GM18873 (cell line): ENCODE data around the gene CRP.
"Not testable (repeated sequence)": the region's sequence is repeated elsewhere in the genome, so short reads cannot be mapped to it uniquely, and the experiment has no call there.

ENCODE experiments used
- ATAC-seq: cut with Tn5 transposase; IDR thresholded peaks from one replicate; pipeline ENCODE4 v1.9.1; 2021; ENCODE audit warnings: mild to moderate bottlenecking, moderate library complexity, moderate number of reproducible peaks; ENCODE audit not compliant: unreplicated experiment, low FRiP score

Gene CRP

DNA sequence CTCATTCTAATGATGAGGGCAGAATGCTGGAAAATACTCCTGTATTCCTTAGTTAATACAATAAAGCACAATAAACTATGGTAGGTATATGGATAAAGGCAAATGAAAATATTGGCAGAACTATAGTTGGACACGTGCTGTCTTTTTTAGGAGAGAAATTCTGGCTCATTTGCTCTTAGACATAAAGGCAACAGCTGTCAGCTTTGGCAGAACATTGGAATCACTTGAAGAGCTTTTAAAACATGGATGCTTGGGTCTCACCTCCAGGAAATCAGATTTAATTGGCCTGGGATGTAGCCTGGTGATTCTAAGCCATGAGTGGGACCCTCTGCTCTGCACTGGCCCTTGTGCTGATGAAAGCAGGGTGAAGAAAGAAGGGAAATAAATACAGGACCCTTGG is 9.9 kb downstream of the CRP start:
- no peak for ATAC-seq

DNA sequence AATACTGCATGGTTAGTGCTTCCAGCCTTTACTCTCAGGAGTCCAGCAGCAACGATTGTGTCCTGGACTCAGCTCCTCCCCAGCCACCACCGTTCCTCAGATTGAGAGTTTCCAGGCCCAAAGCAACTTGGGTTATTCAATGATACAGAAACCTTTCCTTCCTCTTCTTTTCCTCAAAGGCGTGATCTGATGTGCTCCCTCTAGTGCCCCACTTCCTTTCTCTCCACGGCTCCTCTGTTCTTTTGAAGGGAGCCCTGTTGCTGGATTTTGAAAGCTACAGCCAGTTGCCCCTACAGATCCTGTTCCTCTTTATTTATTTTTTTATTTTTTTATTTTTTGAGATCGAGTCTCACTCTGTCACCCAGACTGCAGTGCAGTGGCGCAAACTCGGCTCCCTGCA is 14.1 kb downstream of the CRP start:
- no peak for ATAC-seq

DNA sequence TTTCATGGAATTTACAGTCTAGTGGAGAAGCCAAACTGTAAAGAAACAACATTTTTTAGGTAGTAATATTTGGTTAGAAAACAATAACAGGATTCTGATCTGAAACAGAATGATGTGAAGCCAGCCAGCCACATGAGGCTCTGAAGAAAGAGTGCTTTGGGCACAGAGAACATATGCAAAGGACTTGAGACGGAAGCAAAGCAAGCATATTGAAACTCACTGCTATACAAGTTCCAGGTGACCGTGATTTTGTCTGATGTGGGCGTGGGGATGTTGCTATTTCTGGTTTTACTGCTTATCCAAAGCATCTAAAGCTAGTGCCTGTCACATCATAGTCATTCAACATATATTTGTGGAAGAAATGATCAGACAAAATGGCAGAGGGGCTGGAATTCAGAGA is 14.7 kb downstream of the CRP start:
- ATAC-seq: no peak

GRCh38 chr1:159699246-159699645 is 15.1 kb downstream of the CRP start:
- ATAC-seq: no peak

GRCh38 chr1:159687511-159687910 is 26.9 kb downstream of the CRP start:
- ATAC-seq: no peak

GRCh38 chr1:159686599-159687299 is 27.6 kb downstream of the CRP start:
- ATAC-seq: no peak

DNA sequence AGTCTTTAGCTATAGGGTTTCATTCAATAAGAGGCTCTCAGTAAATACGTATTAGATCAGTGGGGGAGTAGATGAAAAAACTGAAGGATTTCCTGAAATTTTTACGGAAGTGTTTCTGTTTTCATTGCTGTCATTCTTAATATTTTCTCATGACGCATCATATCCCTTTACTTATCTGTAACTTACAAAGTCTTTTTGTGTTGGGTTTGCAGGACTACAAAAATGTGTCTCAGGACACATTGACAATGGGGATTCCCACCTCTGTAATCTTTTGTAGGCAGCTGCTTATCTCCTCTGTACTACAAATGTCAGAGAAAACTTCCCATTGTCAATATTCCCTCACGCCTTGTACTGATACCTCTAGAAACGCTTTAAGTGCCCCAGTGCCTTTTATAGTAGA is 35.5 kb downstream of the CRP start:
- ATAC-seq: no peak

DNA sequence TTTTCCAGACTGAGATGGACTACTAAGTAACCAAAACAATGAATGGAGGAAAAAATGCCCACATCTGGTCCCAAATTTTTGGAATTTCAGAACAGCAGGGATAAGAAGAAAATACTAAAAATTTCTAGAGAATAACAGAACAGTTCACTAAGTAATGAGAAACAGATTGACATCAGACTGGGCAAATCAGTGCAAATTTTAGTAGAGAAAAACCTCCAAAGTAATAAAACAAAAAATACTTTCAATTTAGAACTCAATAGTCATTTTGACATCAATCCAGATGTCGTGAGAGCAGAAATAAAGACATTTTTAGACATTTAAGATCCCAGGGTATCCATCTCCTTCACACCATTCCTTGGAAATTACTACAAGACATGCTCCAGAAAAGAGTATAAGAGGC is 39.3 kb downstream of the CRP start:
- ATAC-seq: no peak

DNA sequence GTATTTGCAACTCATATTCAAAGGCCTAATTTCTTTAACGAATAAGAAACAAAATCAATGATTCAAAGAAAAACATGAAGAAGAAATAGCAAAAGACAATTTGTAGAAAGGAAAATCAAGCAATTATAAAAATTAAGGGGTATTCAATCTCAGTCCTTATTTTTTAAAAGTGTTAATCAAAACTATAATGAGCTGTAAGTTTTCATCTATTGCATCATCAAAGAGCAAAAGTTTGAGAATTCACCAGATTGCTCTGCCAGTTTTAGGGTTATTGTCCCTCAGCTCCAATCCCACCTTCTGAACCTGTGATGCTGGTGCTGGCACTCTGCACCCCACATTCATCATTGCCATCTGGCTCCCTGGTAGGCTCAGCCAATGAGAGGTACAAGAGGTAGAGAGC is 42.0 kb downstream of the CRP start:
- not testable (repeated sequence) for ATAC-seq

- no peak for ATAC-seq
Observed at GRCh38 chr1:159669338-159669737, 45.1 kb downstream of the CRP start.

- ATAC-seq: no peak
Observed at GRCh38 chr1:159668739-159669138, 45.6 kb downstream of the CRP start.

- ATAC-seq: no peak
Observed at GRCh38 chr1:159664247-159664646, 50.1 kb downstream of the CRP start.

DNA sequence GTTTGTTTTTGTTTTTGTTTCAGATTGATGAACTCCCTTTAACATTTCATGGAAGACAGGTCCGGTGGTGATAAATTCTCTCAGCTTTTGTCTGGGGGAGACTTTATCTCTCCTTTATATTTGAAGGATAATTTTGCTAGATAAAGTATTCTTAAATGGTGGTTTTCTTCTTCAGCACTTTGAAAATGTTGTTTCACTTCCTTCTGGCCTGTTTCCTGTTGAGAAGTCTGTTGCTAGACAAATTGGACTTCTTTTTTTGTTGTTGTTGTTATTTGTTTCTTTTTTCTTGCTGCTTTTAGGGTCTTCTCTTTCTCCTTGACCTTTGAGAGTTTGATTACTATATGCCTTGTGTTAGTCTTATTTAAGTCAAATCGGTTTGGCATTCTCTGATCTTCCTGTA is 50.8 kb downstream of the CRP start:
- no peak for ATAC-seq
